Panc1 (cell line): ENCODE results near the gene RAB40B. TPM values are rescaled to one million over a fixed set of nuclear protein-coding genes. Genes with fewer than 3 reads are reported as not detected.

Experiments used
- ATAC-seq: fragments of 200-7000 bp; cut with Tn5 transposase; 2 replicates; pipeline ENCODE4 v1.9.1; 2020; ENCODE audit warnings: mild to moderate bottlenecking, moderate library complexity
- BruUV-seq: library from RNA; stranded (reverse); fragments of 400-500 nt; replicated peaks from 2 replicates; lab custom pipeline; 2021; lab: Mats Ljungman, UMichigan
- CTCF ChIA-PET: fragments of 300-600 bp; sonication (Branson Sonifier 250); formaldehyde crosslinking; loops from one replicate; lab custom pipeline; 2022; ENCODE audit warnings: antibody characterized with exemption; lab: Charles Lee
- POLR2A ChIA-PET: fragments of 300-600 bp; sonication (Branson Sonifier 250); formaldehyde crosslinking; loops from one replicate; lab custom pipeline; 2022; ENCODE audit warnings: antibody characterized with exemption; lab: Charles Lee
- DNase-seq: peaks from one replicate; pipeline ENCODE4 v3.0.0-alpha.2; 2010; ENCODE audit warnings: low read depth, low spot score
- H3K27ac ChIP-seq: 2 replicates; pipeline ENCODE4 v1.5.1; 2011; ENCODE audit warnings: mild to moderate bottlenecking, low read length, inconsistent platforms
- H3K27me3 ChIP-seq: fragments of 200-500 bp; sonication (Bioruptor generic); 2 replicates; pipeline ENCODE4 v1.6.0; 2014; ENCODE audit warnings: low read length, inconsistent platforms; ENCODE audit not compliant: control insufficient read depth, insufficient read depth
- H3K36me3 ChIP-seq: fragments of 200-500 bp; sonication (Bioruptor generic); 2 replicates; pipeline ENCODE4 v1.5.1; 2014; ENCODE audit warnings: inconsistent platforms, mild to moderate bottlenecking, low read length, moderate library complexity; ENCODE audit not compliant: control insufficient read depth, insufficient read depth
- H3K4me1 ChIP-seq: 2 replicates; pipeline ENCODE4 v1.5.1; 2011; ENCODE audit warnings: inconsistent platforms, mild to moderate bottlenecking, low read length, moderate library complexity; ENCODE audit not compliant: control insufficient read depth, insufficient read depth
- H3K4me3 ChIP-seq, 2 experiments: 2 replicates each; pipeline ENCODE4 v1.5.1; 2011 to 2012; ENCODE audit warnings: low read depth in 2 of 2, low read length in 2 of 2, mild to moderate bottlenecking in 2 of 2, inconsistent platforms in 1 of 2, moderate library complexity in 1 of 2
- H3K9me3 ChIP-seq: fragments of 200-500 bp; sonication (Bioruptor generic); 2 replicates; pipeline ENCODE4 v1.5.1; 2014; ENCODE audit warnings: low read depth, mild to moderate bottlenecking, inconsistent platforms, low read length, moderate library complexity; ENCODE audit not compliant: control insufficient read depth, insufficient read depth
- CTCF ChIP-seq: fragments of 450-650 bp; IDR thresholded peaks from 2 replicates; pipeline ENCODE4 v1.5.1; 2017; ENCODE audit warnings: mild to moderate bottlenecking
- POLR2AphosphoS5 ChIP-seq: IDR thresholded peaks from 2 replicates; pipeline ENCODE4 v1.6.1; 2012; ENCODE audit warnings: mild to moderate bottlenecking, low read depth, low read length, moderate library complexity
- REST ChIP-seq, 2 experiments: IDR thresholded peaks; 2 replicates each; pipeline ENCODE4 v1.6.1; 2011 to 2012; ENCODE audit warnings: low read depth in 2 of 2, control low read depth in 1 of 2, low read length in 1 of 2, mild to moderate bottlenecking in 1 of 2, moderate library complexity in 1 of 2; ENCODE audit not compliant: insufficient read depth in 1 of 2
- SIN3A ChIP-seq: IDR thresholded peaks from 2 replicates; pipeline ENCODE4 v1.6.1; 2012; ENCODE audit warnings: low read depth, mild to moderate bottlenecking, low read length, moderate library complexity, borderline replicate concordance; ENCODE audit not compliant: insufficient read depth
- TCF7L2 ChIP-seq: IDR thresholded peaks from 2 replicates; pipeline ENCODE4 v1.6.1; 2011; ENCODE audit warnings: mild to moderate bottlenecking, low read depth, low read length, inconsistent platforms
- in situ Hi-C: cut with HindIII; loops from 2 replicates; pipeline ENCODE4 v1.10.0; 2016; ENCODE audit warnings: low sequenced_read_pairs, low pct_unique_long_range_greater_than_20kb
- intact Hi-C: fragments of 100-400 bp; cut with micrococcal nuclease; formaldehyde crosslinking; loops from one replicate; pipeline ENCODE4 v1.10.0; 2022; ENCODE audit not compliant: unreplicated experiment
- total RNA-seq: library from RNA; stranded (reverse); gene quantifications from one replicate; pipeline ENCODE4 v1.2.1, GENCODE V29; 2021; ENCODE audit not compliant: unreplicated experiment

The RAB40B gene
- total RNA-seq, 1 experiment from 2014 or later = 7.1 TPM

- ChIA-PET POLR2A (no interaction called here), CTCF (no interaction called here)
- no TSS peak for BruUV-seq
- H3K27me3 ChIP-seq = peaks cover 2% of the 10 kb centered on the region; the same call in 1 of the 2 replicates
- intact Hi-C loops = no loop called here
- in situ Hi-C loops = no loop called here
- ATAC-seq (peak; percentile 49), DNase-seq (no peak)
- 0 out of 2 replicates have a peak, but pooled peaks cover 5% of the 10 kb centered on the region for H3K4me1 ChIP-seq
- TF ChIP-seq SIN3A (peak; percentile 54; the same call in 1 of the 2 replicates), REST (IDR thresholded peaks at IDR 0.05; ENCODE audit: insufficient read depth in 1 of 2, low read depth in 2 of 2, low read length in 1 of 2) (no peak)
- H3K36me3 ChIP-seq = no peaks in the 10 kb centered on the region
- no peak overlapping the region for H3K27ac ChIP-seq
- no peaks in the 10 kb centered on the region for H3K9me3 ChIP-seq
- H3K4me3 ChIP-seq = peak overlapping the region; percentile 62 to 65
Observed at GRCh38 chr17:82698974-82699442, 510 bp upstream of the RAB40B start.

DNA sequence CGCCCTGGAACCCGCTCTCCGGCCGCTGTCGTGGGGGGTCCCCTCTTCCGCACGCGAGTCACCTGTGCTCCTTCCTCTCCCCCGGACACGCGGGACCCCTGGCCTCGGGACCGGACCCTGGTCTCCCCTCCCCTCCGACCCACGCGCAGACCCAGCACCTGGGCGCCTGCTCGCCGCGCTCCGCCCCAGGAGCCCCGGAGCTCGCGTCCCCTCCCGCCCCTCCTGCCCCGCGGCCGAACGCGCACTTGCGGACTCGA is 762 bp downstream of the RAB40B start:
- no peak for TF ChIP-seq POLR2AphosphoS5
- TF ChIP-seq TCF7L2 = no peak
- TF ChIP-seq SIN3A = no peak
- no peak for TF ChIP-seq REST (IDR thresholded peaks at IDR 0.05; ENCODE audit: insufficient read depth in 1 of 2, low read depth in 2 of 2, low read length in 1 of 2)
- TF ChIP-seq CTCF = no peak
- Histone ChIP-seq H3K4me3 (peak overlapping the region; percentile 40 to 48), H3K27ac (no peak overlapping the region), H3K27me3 (peaks cover 2% of the 10 kb centered on the region; the same call in 1 of the 2 replicates), H3K36me3 (no peaks in the 10 kb centered on the region), H3K4me1 (0 out of 2 replicates have a peak, but pooled peaks cover 5% of the 10 kb centered on the region), H3K9me3 (no peaks in the 10 kb centered on the region)
- intact Hi-C loops (no loop called here), in situ Hi-C loops (no loop called here)
- no peak for DNase-seq
- CTCF ChIA-PET = no interaction called here
- POLR2A ChIA-PET = no interaction called here
- BruUV-seq = no TSS peak
- no peak for ATAC-seq
